Transverse colon (tissue), 4 donors: ENCODE data around the gene SDK1. TPM values are rescaled to one million over a fixed set of nuclear protein-coding genes. Genes with fewer than 3 reads are reported as not detected.

Experiments used
- DNase-seq: peaks from one replicate; pipeline ENCODE4 v3.0.0-alpha.2; 2019
- H3K27ac ChIP-seq, 4 donors: fragments of 200-600 bp; sonication (generic); 2 replicates each; pipeline ENCODE4 v1.5.1; 2016 to 2018; ENCODE audit warnings: inconsistent platforms in 4 of 4
- H3K27me3 ChIP-seq: fragments of 200-600 bp; sonication (generic); 2 replicates; pipeline ENCODE4 v1.5.1; 2017; ENCODE audit warnings: inconsistent platforms
- H3K36me3 ChIP-seq, 4 donors: fragments of 200-600 bp; sonication (generic); 2 replicates each; pipeline ENCODE4 v1.5.1; 2017 to 2019; ENCODE audit warnings: inconsistent platforms in 4 of 4
- H3K4me1 ChIP-seq, 4 donors: fragments of 200-600 bp; sonication (generic); 2 replicates each; pipeline ENCODE4 v1.5.1; 2017 to 2020; ENCODE audit warnings: inconsistent platforms in 4 of 4
- H3K4me3 ChIP-seq, 4 donors: fragments of 200-600 bp; sonication (generic); 1 replicate in 1 of 4; 2 replicates in 3 of 4; pipeline versions ENCODE4 v1.5.1 to v1.6.1; 2017 to 2019; ENCODE audit warnings: inconsistent platforms in 4 of 4
- H3K9me3 ChIP-seq, 2 donors: fragments of 200-600 bp; sonication (generic); 2 replicates each; pipeline ENCODE4 v1.5.1; 2017 to 2019; ENCODE audit warnings: inconsistent platforms in 2 of 2
- CTCF ChIP-seq, 5 experiments: fragments of 200-600 bp in 3 of 5; fragments of 450-650 bp in 2 of 5; sonication (generic) in 3 of 5; IDR thresholded peaks; 1 replicate in 2 of 5; 2 replicates in 3 of 5; pipeline ENCODE4 v1.5.1; 2016 to 2017; ENCODE audit warnings: antibody characterized with exemption in 5 of 5, inconsistent platforms in 3 of 5, mild to moderate bottlenecking in 2 of 5, moderate library complexity in 1 of 5
- EP300 ChIP-seq: sonication (generic); formaldehyde crosslinking; IDR thresholded peaks from one replicate; pipeline ENCODE4 v1.6.1; 2017; ENCODE audit warnings: antibody characterized with exemption, low read depth
- POLR2A ChIP-seq: fragments of 450-650 bp; IDR thresholded peaks from one replicate; pipeline ENCODE4 v1.6.1; 2016; ENCODE audit warnings: antibody characterized with exemption, mild to moderate bottlenecking, moderate library complexity
- POLR2AphosphoS5 ChIP-seq, 3 donors: sonication (generic); formaldehyde crosslinking; IDR thresholded peaks; one replicate each; pipeline ENCODE4 v1.6.1; 2016; ENCODE audit warnings: antibody characterized with exemption in 3 of 3
- WGBS, 2 donors: methylation state at CpG; one replicate each; pipeline ENCODE4 v1.1.5; 2018; ENCODE audit warnings: low coverage in 1 of 2; 5-methylcytosine and 5-hydroxymethylcytosine counted together
- in situ Hi-C, 4 donors: fragments of 200-750 bp; cut with MboI; loops; one replicate each; pipeline versions ENCODE4 v1.15.0 to v1.15.1; 2017; ENCODE audit warnings: low sequenced_read_pairs in 3 of 4, low pct_ligation_motif_present in 1 of 4, low pct_unique_long_range_greater_than_20kb in 1 of 4
- intact Hi-C: fragments of 100-400 bp; cut with DNase I; formaldehyde crosslinking; loops from one replicate; pipeline ENCODE4 v1.15.1; 2023; ENCODE audit warnings: low total_unique reads
- total RNA-seq, 4 donors: library from RNA; depleted of rRNA; stranded (reverse); fragments of >200 nt; gene quantifications; one replicate each; pipeline ENCODE4 v1.1.0, GENCODE V29; 2016

Gene SDK1
- total RNA-seq, 4 donors from 2014 or later, result 4.0 to 8.6 (median 5.4) TPM

GRCh38 chr7:3549601-3550000 is 248.5 kb downstream of the SDK1 start:
- no peak overlapping the region for H3K4me3 ChIP-seq
- no peaks in the 10 kb centered on the region for H3K9me3 ChIP-seq
- in situ Hi-C loops, result no loop called here
- H3K27me3 ChIP-seq, result no peaks in the 10 kb centered on the region
- intact Hi-C loops, result no loop called here
- no peaks in the 10 kb centered on the region for H3K4me1 ChIP-seq
- WGBS, 2 donors, result 61 to 66% methylated on average over 2 of the region's 2 CpGs
- no peak overlapping the region for H3K27ac ChIP-seq
- H3K36me3 ChIP-seq, result no peaks in the 10 kb centered on the region
- no peak for TF ChIP-seq EP300
- TF ChIP-seq CTCF (IDR thresholded peaks at IDR 0.05), result no peak
- TF ChIP-seq POLR2A, result no peak
- TF ChIP-seq POLR2AphosphoS5 (IDR thresholded peaks at IDR 0.05), result no peak
- no peak for DNase-seq

GRCh38 chr7:3551536-3551935 is 250.5 kb downstream of the SDK1 start:
- no peak overlapping the region for H3K4me3 ChIP-seq
- no peaks in the 10 kb centered on the region for H3K27me3 ChIP-seq
- H3K4me1 ChIP-seq, result no peaks in the 10 kb centered on the region
- H3K36me3 ChIP-seq, result no peaks in the 10 kb centered on the region
- in situ Hi-C loops, result no loop called here
- no peak for DNase-seq
- no peak overlapping the region for H3K27ac ChIP-seq
- no peaks in the 10 kb centered on the region for H3K9me3 ChIP-seq
- intact Hi-C loops, result loop anchor here (5.0 kb wide), 1 partner anchor 1129 kb away; no protein-coding TSS in a partner anchor
- WGBS, 2 donors, result 91 to 98% methylated on average over 6 of the region's 6 CpGs
- no peak for TF ChIP-seq EP300
- TF ChIP-seq CTCF (IDR thresholded peaks at IDR 0.05), result no peak
- no peak for TF ChIP-seq POLR2AphosphoS5 (IDR thresholded peaks at IDR 0.05)
- TF ChIP-seq POLR2A, result no peak

DNA sequence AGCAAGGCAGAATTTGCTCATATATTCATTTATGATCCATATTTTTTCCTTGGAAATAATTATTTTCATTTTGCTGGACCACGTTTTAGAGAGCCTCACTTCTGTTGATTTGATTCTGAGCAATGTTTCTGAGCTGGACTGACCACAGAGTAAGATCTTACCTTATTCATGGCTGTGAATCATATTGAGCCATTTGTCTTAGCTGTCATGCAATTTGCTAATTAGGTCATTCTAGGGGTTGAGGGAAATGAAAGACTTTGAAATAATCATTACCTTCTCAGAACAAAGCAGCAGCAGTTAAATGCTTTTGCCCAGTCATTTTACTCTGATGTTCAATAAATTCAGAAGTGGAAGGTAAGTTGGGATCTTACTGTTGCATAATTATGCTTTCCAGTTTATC is 251.4 kb downstream of the SDK1 start:
- intact Hi-C loops, result loop anchor here (5.0 kb wide), 1 partner anchor 1130 kb away; no protein-coding TSS in a partner anchor
- Histone ChIP-seq H3K36me3 (no peaks in the 10 kb centered on the region), H3K4me3 (no peak overlapping the region), H3K27ac (no peak overlapping the region), H3K4me1 (no peaks in the 10 kb centered on the region), H3K27me3 (no peaks in the 10 kb centered on the region), H3K9me3 (no peaks in the 10 kb centered on the region)
- no peak for DNase-seq
- TF ChIP-seq POLR2AphosphoS5 (IDR thresholded peaks at IDR 0.05) (no peak), CTCF (IDR thresholded peaks at IDR 0.05) (no peak), EP300 (no peak), POLR2A (no peak)
- in situ Hi-C loops, result no loop called here
- WGBS, 2 donors, result 53 to 83% methylated on average over 1 of the region's 1 CpG

DNA sequence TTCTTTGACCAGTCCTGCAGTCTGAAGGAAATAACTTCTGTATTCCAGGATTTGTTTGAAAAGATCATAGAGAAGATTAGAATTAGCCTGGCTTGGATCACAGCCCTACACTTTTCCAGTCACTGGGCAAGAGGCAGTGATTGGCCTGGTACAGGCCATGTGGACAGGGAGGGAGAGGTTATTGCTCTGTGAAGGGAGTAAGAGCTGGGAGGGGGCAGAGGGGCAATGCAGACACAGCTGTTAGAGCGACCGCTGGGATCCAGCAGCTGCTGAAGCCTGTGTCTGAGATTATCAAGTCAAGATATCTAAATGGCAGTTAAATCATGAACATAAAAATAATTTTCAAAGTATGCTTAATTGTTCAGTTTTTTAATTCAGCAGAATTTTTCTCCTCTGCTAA is 257.3 kb downstream of the SDK1 start:
- DNase-seq, result no peak

More for the DNA sequence above, 257.3 kb downstream of the SDK1 start:
- Histone ChIP-seq H3K27ac (no peak overlapping the region), H3K9me3 (no peaks in the 10 kb centered on the region), H3K36me3 (no peaks in the 10 kb centered on the region), H3K27me3 (no peaks in the 10 kb centered on the region), H3K4me1 (peaks cover 0 to 24% (median 4%) of the 10 kb centered on the region in 4 donors), H3K4me3 (no peak overlapping the region)
- in situ Hi-C loops (no loop called here), intact Hi-C loops (no loop called here)
- WGBS, 2 donors, result 31 to 65% methylated on average over 2 of the region's 2 CpGs
- TF ChIP-seq CTCF (IDR thresholded peaks at IDR 0.05) (no peak), POLR2A (no peak), POLR2AphosphoS5 (IDR thresholded peaks at IDR 0.05) (no peak), EP300 (no peak)
